ENCODE measurements around the gene ACKR2. TPM values are rescaled to one million over a fixed set of nuclear protein-coding genes. Genes with fewer than 3 reads are reported as not detected.

The ACKR2 gene
- polyA plus RNA-seq, 1 donor (not counting 4 experiments of a cell fraction or from before 2014, with no cell fraction given), result 0.22 TPM

- Histone ChIP-seq H3K4me3 (ENCODE audit: control insufficient read depth in 2 of 3, extremely low read depth in 1 of 3, insufficient read depth in 2 of 3, low read depth in 1 of 3, low read length in 3 of 3) (no peak overlapping the region), H4K20me1 (ENCODE audit: control insufficient read depth, extremely low read depth, insufficient read depth, low read length) (no peaks in the 10 kb centered on the region), H3K27ac (ENCODE audit: control insufficient read depth, insufficient read depth, low read length) (no peak overlapping the region), H3K9me1 (ENCODE audit: control insufficient read depth, extremely low read depth, insufficient read depth, low read length) (no peaks in the 10 kb centered on the region), H3K9ac (ENCODE audit: control insufficient read depth, extremely low read depth, insufficient read depth, low read length) (no peak overlapping the region), H3K4me1 (ENCODE audit: control insufficient read depth, extremely low read depth, insufficient read depth, low read length) (no peaks in the 10 kb centered on the region), H3K4me2 (ENCODE audit: control insufficient read depth, extremely low read depth, insufficient read depth, low read depth, low read length) (no peak overlapping the region), H3K36me3 (ENCODE audit: control insufficient read depth in 2 of 2, extremely low read depth in 1 of 2, insufficient read depth in 2 of 2, low read length in 2 of 2) (peaks cover 9 to 10% of the 10 kb centered on the region in 2 experiments), H3K79me2 (ENCODE audit: control insufficient read depth, insufficient read depth, low read length) (peaks cover 51% of the 10 kb centered on the region), H3K9me3 (ENCODE audit: control insufficient read depth, low read depth, low read length) (no peaks in the 10 kb centered on the region), H2AFZ (ENCODE audit: control insufficient read depth, low read length) (no peak overlapping the region), H3K27me3 (ENCODE audit: control insufficient read depth, extremely low read depth, insufficient read depth, low read length) (no peaks in the 10 kb centered on the region)
- dilution Hi-C loops (cut with MboI; ENCODE audit: extremely low pct_ligation_motif_present, low sequenced_read_pairs), result no loop called here
- DNase-seq (ENCODE audit: low read depth, low spot score), result no peak
- no peak for FAIRE-seq
- no peak for TF ChIP-seq CTCF (optimal IDR thresholded peaks at IDR 0.05 in 1 of 3, IDR thresholded peaks at IDR 0.05 in 1 of 3, conservative IDR thresholded peaks at IDR 0.05 in 1 of 3; ENCODE audit: extremely low read depth in 1 of 3, insufficient read depth in 2 of 3, low read length in 3 of 3)
- no peak for TF ChIP-seq EZH2 (IDR thresholded peaks at IDR 0.05; ENCODE audit: low read length)
These were observed 12.8 kb upstream of the ACKR2 start for GRCh38 chr3:42796332-42796885.

- Histone ChIP-seq H2AFZ (ENCODE audit: control insufficient read depth, low read length) (no peak overlapping the region), H3K9me1 (ENCODE audit: control insufficient read depth, extremely low read depth, insufficient read depth, low read length) (no peaks in the 10 kb centered on the region), H3K9me3 (ENCODE audit: control insufficient read depth, low read depth, low read length) (no peaks in the 10 kb centered on the region), H4K20me1 (ENCODE audit: control insufficient read depth, extremely low read depth, insufficient read depth, low read length) (no peaks in the 10 kb centered on the region), H3K79me2 (ENCODE audit: control insufficient read depth, insufficient read depth, low read length) (peaks cover 67% of the 10 kb centered on the region), H3K4me1 (ENCODE audit: control insufficient read depth, extremely low read depth, insufficient read depth, low read length) (peaks cover 4% of the 10 kb centered on the region), H3K9ac (ENCODE audit: control insufficient read depth, extremely low read depth, insufficient read depth, low read length) (no peak overlapping the region), H3K27ac (ENCODE audit: control insufficient read depth, insufficient read depth, low read length) (no peak overlapping the region), H3K36me3 (ENCODE audit: control insufficient read depth in 2 of 2, extremely low read depth in 1 of 2, insufficient read depth in 2 of 2, low read length in 2 of 2) (peaks cover 4% of the 10 kb centered on the region in 2 experiments), H3K4me3 (ENCODE audit: control insufficient read depth in 2 of 3, extremely low read depth in 1 of 3, insufficient read depth in 2 of 3, low read depth in 1 of 3, low read length in 3 of 3) (no peak overlapping the region), H3K4me2 (ENCODE audit: control insufficient read depth, extremely low read depth, insufficient read depth, low read depth, low read length) (no peak overlapping the region), H3K27me3 (ENCODE audit: control insufficient read depth, extremely low read depth, insufficient read depth, low read length) (no peaks in the 10 kb centered on the region)
- DNase-seq (ENCODE audit: low read depth, low spot score) (no peak), FAIRE-seq (no peak)
- dilution Hi-C loops (cut with MboI; ENCODE audit: extremely low pct_ligation_motif_present, low sequenced_read_pairs), result no loop called here
- TF ChIP-seq EZH2 (IDR thresholded peaks at IDR 0.05; ENCODE audit: low read length) (no peak), CTCF (optimal IDR thresholded peaks at IDR 0.05 in 1 of 3, IDR thresholded peaks at IDR 0.05 in 1 of 3, conservative IDR thresholded peaks at IDR 0.05 in 1 of 3; ENCODE audit: extremely low read depth in 1 of 3, insufficient read depth in 2 of 3, low read length in 3 of 3) (no peak)
These were observed 9.9 kb upstream of the ACKR2 start for GRCh38 chr3:42799376-42799775.

All from keratinocyte (primary cell).